ENCODE data around the gene PXT1.
"Not testable (repeated sequence)": the region's sequence is repeated elsewhere in the genome, so short reads cannot be mapped to it uniquely, and the experiment has no call there.

- not testable (repeated sequence) for TF ChIP-seq CTCF, POLR2A (IDR thresholded peaks at IDR 0.05)
These were observed 78.5 kb downstream of the PXT1 start for GRCh38 chr6:36364061-36364635.

Data from lower leg skin (tissue), 3 donors.